DND-41 (cell line): ENCODE data around the gene DIAPH2.

Experiments used
- CTCF ChIP-seq: IDR thresholded peaks from 2 replicates; pipeline ENCODE4 v1.5.1; 2012; ENCODE audit warnings: borderline replicate concordance, low read length, moderate library complexity, mild to moderate bottlenecking; ENCODE audit not compliant: poor library complexity, severe bottlenecking; ENCODE audit errors: extremely low read depth
- EZH2 ChIP-seq: IDR thresholded peaks from 3 replicates; pipeline ENCODE4 v1.6.1; 2012; ENCODE audit warnings: borderline replicate concordance, low read depth, mild to moderate bottlenecking, moderate library complexity, low read length, inconsistent platforms; ENCODE audit not compliant: severe bottlenecking

GRCh38 chrX:97482666-97483300, 798.1 kb downstream of the DIAPH2 start:
- TF ChIP-seq CTCF (no peak), EZH2 (no peak)
